DOHH2 (cell line): ENCODE measurements around the gene AIRE.

Experiments
- H3F3A ChIP-seq: fragments of 200-600 bp; sonication (generic), shearing (Covaris generic); 2 replicates; pipeline ENCODE4 v1.6.0; 2016; ENCODE audit warnings: antibody characterized with exemption, mild to moderate bottlenecking; ENCODE audit not compliant: control insufficient read depth, insufficient read depth
- H3K27ac ChIP-seq: fragments of 200-600 bp; sonication (generic); 2 replicates; pipeline ENCODE4 v1.5.1; 2014; ENCODE audit warnings: low read depth, mild to moderate bottlenecking, low read length, moderate library complexity
- H3K27me3 ChIP-seq: fragments of 200-600 bp; sonication (generic); 2 replicates; pipeline ENCODE4 v1.6.1; 2014; ENCODE audit warnings: mild to moderate bottlenecking, low read length, mixed read lengths; ENCODE audit not compliant: control insufficient read depth
- H3K36me3 ChIP-seq: fragments of 200-600 bp; sonication (generic); 2 replicates; pipeline ENCODE4 v1.6.1; 2014; ENCODE audit warnings: mild to moderate bottlenecking, low read length, moderate library complexity, mixed read lengths; ENCODE audit not compliant: control insufficient read depth
- H3K4me1 ChIP-seq: fragments of 200-600 bp; sonication (generic); 2 replicates; pipeline ENCODE4 v1.6.1; 2014; ENCODE audit warnings: mild to moderate bottlenecking, low read length, mixed read lengths; ENCODE audit not compliant: control insufficient read depth
- H3K4me2 ChIP-seq: fragments of 200-600 bp; sonication (generic); 2 replicates; pipeline ENCODE4 v1.6.0; 2014; ENCODE audit warnings: mild to moderate bottlenecking, low read length, moderate library complexity
- H3K4me3 ChIP-seq: fragments of 200-600 bp; sonication (generic); 2 replicates; pipeline ENCODE4 v1.5.1; 2014; ENCODE audit warnings: mild to moderate bottlenecking, low read length, mixed read lengths
- H3K79me2 ChIP-seq: fragments of 200-600 bp; sonication (generic); 2 replicates; pipeline ENCODE4 v1.6.1; 2014; ENCODE audit warnings: mild to moderate bottlenecking, low read length, mixed read lengths; ENCODE audit not compliant: control insufficient read depth
- H3K9me2 ChIP-seq: fragments of 200-600 bp; sonication (generic); replicated peaks from 2 replicates; pipeline ENCODE4 v1.6.1; 2014; ENCODE audit warnings: mild to moderate bottlenecking, low read length, mixed read lengths; ENCODE audit not compliant: control insufficient read depth
- H3K9me3 ChIP-seq: fragments of 200-600 bp; sonication (generic); 2 replicates; pipeline ENCODE4 v1.6.1; 2014; ENCODE audit warnings: antibody characterized with exemption, low read length, mixed read lengths; ENCODE audit not compliant: control insufficient read depth, insufficient read depth
- H4K20me1 ChIP-seq: fragments of 200-600 bp; sonication (generic); 2 replicates; pipeline ENCODE4 v1.6.0; 2014; ENCODE audit warnings: low read depth, mild to moderate bottlenecking, antibody characterized with exemption, low read length, moderate library complexity; ENCODE audit not compliant: control insufficient read depth, insufficient read depth
- CTCF ChIP-seq: fragments of 200-600 bp; sonication (generic); IDR thresholded peaks from one replicate; pipeline ENCODE4 v1.5.1; 2014; ENCODE audit warnings: antibody characterized with exemption, mild to moderate bottlenecking, low read depth, low read length; ENCODE audit not compliant: poor library complexity, severe bottlenecking
- EZH2phosphoT487 ChIP-seq: fragments of 200-600 bp; sonication (generic); IDR thresholded peaks from 2 replicates; pipeline ENCODE4 v1.6.1; 2017; ENCODE audit warnings: borderline replicate concordance, mild to moderate bottlenecking, antibody characterized with exemption, low read length, moderate library complexity, mixed read lengths

Gene AIRE

GRCh38 chr21:44273046-44273445 is 12.6 kb upstream of the AIRE start:
- no peak for TF ChIP-seq CTCF
- TF ChIP-seq EZH2phosphoT487: no peak
- Histone ChIP-seq H3K27ac (no peak overlapping the region), H3K27me3 (peaks cover 12% of the 10 kb centered on the region), H3F3A (no peaks in the 10 kb centered on the region), H3K4me2 (no peak overlapping the region), H3K79me2 (no peaks in the 10 kb centered on the region), H3K9me3 (no peaks in the 10 kb centered on the region), H3K36me3 (no peaks in the 10 kb centered on the region), H3K9me2 (no peaks in the 10 kb centered on the region), H4K20me1 (no peaks in the 10 kb centered on the region), H3K4me1 (no peaks in the 10 kb centered on the region), H3K4me3 (no peak overlapping the region)

- Histone ChIP-seq H4K20me1 (no peaks in the 10 kb centered on the region), H3K27ac (no peak overlapping the region), H3K4me2 (no peak overlapping the region), H3K79me2 (no peaks in the 10 kb centered on the region), H3K36me3 (no peaks in the 10 kb centered on the region), H3K9me2 (no peaks in the 10 kb centered on the region), H3K4me1 (peaks cover 5% of the 10 kb centered on the region; the same call in 1 of the 2 replicates), H3K4me3 (no peak overlapping the region), H3K27me3 (peaks cover 12% of the 10 kb centered on the region), H3K9me3 (no peaks in the 10 kb centered on the region), H3F3A (no peaks in the 10 kb centered on the region)
- TF ChIP-seq CTCF (no peak), EZH2phosphoT487 (no peak)
These were observed 10.6 kb upstream of the AIRE start for GRCh38 chr21:44275041-44275440.

- Histone ChIP-seq H3K9me3 (no peaks in the 10 kb centered on the region), H3K4me3 (no peak overlapping the region), H4K20me1 (no peaks in the 10 kb centered on the region), H3K4me2 (no peak overlapping the region), H3F3A (no peaks in the 10 kb centered on the region), H3K27ac (no peak overlapping the region), H3K79me2 (no peaks in the 10 kb centered on the region), H3K27me3 (peaks cover 17% of the 10 kb centered on the region), H3K4me1 (peaks cover 5% of the 10 kb centered on the region; the same call in 1 of the 2 replicates), H3K36me3 (no peaks in the 10 kb centered on the region), H3K9me2 (no peaks in the 10 kb centered on the region)
- TF ChIP-seq EZH2phosphoT487 (no peak), CTCF (no peak)
These were observed 6.1 kb upstream of the AIRE start for GRCh38 chr21:44279354-44280260.
